Cortex of kidney (tissue), 1 donor: ENCODE results near the gene PRKACG.
"Not testable (repeated sequence)": the region's sequence is repeated elsewhere in the genome, so short reads cannot be mapped to it uniquely, and the experiment has no call there.

Experiments
- DNase-seq: peaks from one replicate; lab custom pipeline; 2025; lab: John Stamatoyannopoulos, UW

The PRKACG gene

GRCh38 chr9:69014013-69014412 is at the start of gene PRKACG:
TSS of gene PRKACG (minus strand) at chr9:69014113. CDS start at chr9:69014092, 21 bp downstream.
- no peak for DNase-seq

- no peak for DNase-seq
These were observed 48.3 kb upstream of the PRKACG start for GRCh38 chr9:69062195-69062594.

GRCh38 chr9:69060766-69061165 is 46.9 kb upstream of the PRKACG start:
- DNase-seq, result no peak

GRCh38 chr9:69058101-69058500 is 44.2 kb upstream of the PRKACG start:
- no peak for DNase-seq

GRCh38 chr9:69056191-69056815 is 42.4 kb upstream of the PRKACG start:
- DNase-seq, result no peak

- no peak for DNase-seq
These were observed 41.1 kb upstream of the PRKACG start for GRCh38 chr9:69054989-69055388.

- DNase-seq, result not testable (repeated sequence)
These were observed 37.0 kb upstream of the PRKACG start for GRCh38 chr9:69050936-69051335.

- DNase-seq, result no peak
These were observed 35.2 kb upstream of the PRKACG start for GRCh38 chr9:69049094-69049493.

- DNase-seq, result no peak
These were observed 33.5 kb upstream of the PRKACG start for GRCh38 chr9:69047371-69047770.

- DNase-seq, result no peak
These were observed 32.8 kb upstream of the PRKACG start for GRCh38 chr9:69046723-69047122.

GRCh38 chr9:69045821-69046220 is 31.9 kb upstream of the PRKACG start:
- DNase-seq, result no peak

GRCh38 chr9:69044240-69045219 is 30.6 kb upstream of the PRKACG start:
- no peak for DNase-seq

GRCh38 chr9:69040646-69041045 is 26.7 kb upstream of the PRKACG start:
- DNase-seq, result no peak

- no peak for DNase-seq
These were observed 22.9 kb upstream of the PRKACG start for GRCh38 chr9:69036799-69037198.

GRCh38 chr9:69036309-69036708 is 22.4 kb upstream of the PRKACG start:
- no peak for DNase-seq

- DNase-seq, result peak; percentile 21
These were observed 21.8 kb upstream of the PRKACG start, which contains the start of gene FXN for GRCh38 chr9:69035438-69036308. TSS of gene FXN (plus strand) at chr9:69035752. CDS start at chr9:69035783, 31 bp downstream.

GRCh38 chr9:69034071-69034470 is 20.2 kb upstream of the PRKACG start:
- no peak for DNase-seq

- no peak for DNase-seq
These were observed 17.1 kb upstream of the PRKACG start for GRCh38 chr9:69030851-69031645.

- DNase-seq, result no peak
These were observed 15.6 kb upstream of the PRKACG start for GRCh38 chr9:69029535-69029934.

GRCh38 chr9:69028754-69029153 is 14.8 kb upstream of the PRKACG start:
- no peak for DNase-seq
